Measurements from ENCODE around the gene PIAS1.

PIAS1 gene

DNA sequence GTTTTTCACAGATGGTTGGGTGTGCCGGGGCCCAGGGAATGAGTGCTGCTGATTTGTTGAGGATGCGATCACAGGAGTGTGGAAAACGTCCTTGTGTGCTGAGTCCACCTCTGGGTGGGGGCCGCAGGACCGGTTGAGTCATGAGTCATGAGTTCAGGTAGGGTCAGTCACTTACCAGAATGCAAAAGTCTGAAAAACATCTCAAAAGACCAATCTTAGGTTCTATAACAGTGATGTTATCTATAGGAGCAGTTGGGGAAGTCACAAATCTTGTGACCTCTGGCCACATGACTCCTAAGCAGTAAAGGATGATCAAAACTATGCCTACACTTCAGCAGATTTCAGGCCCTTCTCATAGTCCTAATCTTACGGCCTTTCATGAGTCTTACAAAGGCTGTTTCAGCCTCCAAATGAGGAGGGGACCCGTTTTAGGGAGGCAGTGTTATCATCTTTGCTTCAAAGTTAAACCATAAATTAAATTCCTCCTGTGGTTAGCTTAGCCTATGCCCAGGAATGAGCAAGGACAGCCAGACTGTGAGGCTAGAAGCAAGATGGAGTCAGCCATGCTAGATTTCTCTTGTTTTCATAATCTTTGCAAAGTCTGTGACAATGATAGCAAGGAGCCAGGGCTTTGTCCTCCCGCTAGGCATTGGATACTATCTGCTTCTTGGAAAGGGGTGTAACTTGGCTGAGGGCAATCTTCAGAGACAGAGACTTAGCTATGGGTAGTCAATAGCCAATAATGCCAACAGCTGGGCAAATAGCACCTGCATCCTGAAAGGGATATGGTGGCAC, 30.6 kb upstream of the PIAS1 start:
- TF ChIP-seq TAF1 (IDR thresholded peaks at IDR 0.05; ENCODE audit: low read depth) (no peak), CREB1 (IDR thresholded peaks at IDR 0.05; ENCODE audit: low read depth) (no peak), EP300 (IDR thresholded peaks at IDR 0.05; ENCODE audit: borderline replicate concordance) (no peak), TEAD4 (IDR thresholded peaks at IDR 0.05) (no peak), NFIC (IDR thresholded peaks at IDR 0.05) (no peak), TCF12 (IDR thresholded peaks at IDR 0.05; ENCODE audit: low read depth) (no peak), CEBPB (IDR thresholded peaks at IDR 0.05) (no peak), FOXM1 (IDR thresholded peaks at IDR 0.05; ENCODE audit: borderline replicate concordance, low read depth) (no peak), RAD21 (IDR thresholded peaks at IDR 0.05; ENCODE audit: low read depth) (no peak), EGR1 (IDR thresholded peaks at IDR 0.05) (no peak), YY1 (IDR thresholded peaks at IDR 0.05; ENCODE audit: low read depth) (no peak), ZBTB7A (IDR thresholded peaks at IDR 0.05; ENCODE audit: low read depth) (no peak)
- TF ChIP-seq, protein P1, sequence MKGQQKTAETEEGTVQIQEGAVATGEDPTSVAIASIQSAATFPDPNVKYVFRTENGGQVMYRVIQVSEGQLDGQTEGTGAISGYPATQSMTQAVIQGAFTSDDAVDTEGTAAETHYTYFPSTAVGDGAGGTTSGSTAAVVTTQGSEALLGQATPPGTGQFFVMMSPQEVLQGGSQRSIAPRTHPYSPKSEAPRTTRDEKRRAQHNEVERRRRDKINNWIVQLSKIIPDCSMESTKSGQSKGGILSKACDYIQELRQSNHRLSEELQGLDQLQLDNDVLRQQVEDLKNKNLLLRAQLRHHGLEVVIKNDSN (IDR thresholded peaks at IDR 0.05), result no peak
- TF ChIP-seq, protein P2, sequence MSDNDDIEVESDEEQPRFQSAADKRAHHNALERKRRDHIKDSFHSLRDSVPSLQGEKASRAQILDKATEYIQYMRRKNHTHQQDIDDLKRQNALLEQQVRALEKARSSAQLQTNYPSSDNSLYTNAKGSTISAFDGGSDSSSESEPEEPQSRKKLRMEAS (IDR thresholded peaks at IDR 0.05), result no peak
- TF ChIP-seq, protein P3, sequence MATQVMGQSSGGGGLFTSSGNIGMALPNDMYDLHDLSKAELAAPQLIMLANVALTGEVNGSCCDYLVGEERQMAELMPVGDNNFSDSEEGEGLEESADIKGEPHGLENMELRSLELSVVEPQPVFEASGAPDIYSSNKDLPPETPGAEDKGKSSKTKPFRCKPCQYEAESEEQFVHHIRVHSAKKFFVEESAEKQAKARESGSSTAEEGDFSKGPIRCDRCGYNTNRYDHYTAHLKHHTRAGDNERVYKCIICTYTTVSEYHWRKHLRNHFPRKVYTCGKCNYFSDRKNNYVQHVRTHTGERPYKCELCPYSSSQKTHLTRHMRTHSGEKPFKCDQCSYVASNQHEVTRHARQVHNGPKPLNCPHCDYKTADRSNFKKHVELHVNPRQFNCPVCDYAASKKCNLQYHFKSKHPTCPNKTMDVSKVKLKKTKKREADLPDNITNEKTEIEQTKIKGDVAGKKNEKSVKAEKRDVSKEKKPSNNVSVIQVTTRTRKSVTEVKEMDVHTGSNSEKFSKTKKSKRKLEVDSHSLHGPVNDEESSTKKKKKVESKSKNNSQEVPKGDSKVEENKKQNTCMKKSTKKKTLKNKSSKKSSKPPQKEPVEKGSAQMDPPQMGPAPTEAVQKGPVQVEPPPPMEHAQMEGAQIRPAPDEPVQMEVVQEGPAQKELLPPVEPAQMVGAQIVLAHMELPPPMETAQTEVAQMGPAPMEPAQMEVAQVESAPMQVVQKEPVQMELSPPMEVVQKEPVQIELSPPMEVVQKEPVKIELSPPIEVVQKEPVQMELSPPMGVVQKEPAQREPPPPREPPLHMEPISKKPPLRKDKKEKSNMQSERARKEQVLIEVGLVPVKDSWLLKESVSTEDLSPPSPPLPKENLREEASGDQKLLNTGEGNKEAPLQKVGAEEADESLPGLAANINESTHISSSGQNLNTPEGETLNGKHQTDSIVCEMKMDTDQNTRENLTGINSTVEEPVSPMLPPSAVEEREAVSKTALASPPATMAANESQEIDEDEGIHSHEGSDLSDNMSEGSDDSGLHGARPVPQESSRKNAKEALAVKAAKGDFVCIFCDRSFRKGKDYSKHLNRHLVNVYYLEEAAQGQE (IDR thresholded peaks at IDR 0.05; ENCODE audit: low read depth), result no peak

DNA sequence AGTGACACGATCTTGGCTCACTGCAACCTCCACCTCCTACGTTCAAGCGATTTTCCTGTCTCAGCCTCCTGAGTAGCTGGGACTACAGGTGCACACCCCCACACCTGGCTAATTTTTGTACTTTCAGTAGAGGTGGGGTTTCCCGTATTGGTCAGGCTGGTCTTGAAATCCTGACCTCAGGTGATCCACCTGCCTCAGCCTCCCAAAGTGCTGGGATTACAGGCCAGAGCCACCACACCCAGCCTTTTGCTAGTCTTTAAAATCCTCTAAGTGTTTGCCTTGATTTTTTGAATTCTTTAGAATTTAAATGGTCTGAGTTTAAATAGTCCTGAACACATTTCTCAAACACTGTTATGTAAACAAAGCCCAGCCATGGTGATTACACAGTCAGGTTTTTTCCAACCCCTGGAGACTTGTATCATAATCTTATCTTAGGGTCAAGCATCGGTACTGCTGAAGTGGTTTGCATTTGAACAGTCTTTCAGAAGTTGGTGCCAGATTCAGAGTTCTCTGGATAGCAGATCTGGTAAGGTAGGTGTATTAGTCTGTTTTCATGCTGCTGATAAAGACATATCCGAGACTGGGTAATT, 28.2 kb upstream of the PIAS1 start:
- TF ChIP-seq EP300 (IDR thresholded peaks at IDR 0.05; ENCODE audit: borderline replicate concordance) (no peak), TCF12 (IDR thresholded peaks at IDR 0.05; ENCODE audit: low read depth) (no peak), ZBTB7A (IDR thresholded peaks at IDR 0.05; ENCODE audit: low read depth) (no peak), TAF1 (IDR thresholded peaks at IDR 0.05; ENCODE audit: low read depth) (no peak), RAD21 (IDR thresholded peaks at IDR 0.05; ENCODE audit: low read depth) (no peak), EGR1 (IDR thresholded peaks at IDR 0.05) (no peak), NFIC (IDR thresholded peaks at IDR 0.05) (no peak), CREB1 (IDR thresholded peaks at IDR 0.05; ENCODE audit: low read depth) (no peak), YY1 (IDR thresholded peaks at IDR 0.05; ENCODE audit: low read depth) (no peak), TEAD4 (IDR thresholded peaks at IDR 0.05) (no peak), FOXM1 (IDR thresholded peaks at IDR 0.05; ENCODE audit: borderline replicate concordance, low read depth) (no peak), CEBPB (IDR thresholded peaks at IDR 0.05) (no peak)
- TF ChIP-seq, protein P2 (IDR thresholded peaks at IDR 0.05), result no peak
- TF ChIP-seq, protein P3 (IDR thresholded peaks at IDR 0.05; ENCODE audit: low read depth), result no peak
- TF ChIP-seq, protein P1 (IDR thresholded peaks at IDR 0.05), result no peak

DNA sequence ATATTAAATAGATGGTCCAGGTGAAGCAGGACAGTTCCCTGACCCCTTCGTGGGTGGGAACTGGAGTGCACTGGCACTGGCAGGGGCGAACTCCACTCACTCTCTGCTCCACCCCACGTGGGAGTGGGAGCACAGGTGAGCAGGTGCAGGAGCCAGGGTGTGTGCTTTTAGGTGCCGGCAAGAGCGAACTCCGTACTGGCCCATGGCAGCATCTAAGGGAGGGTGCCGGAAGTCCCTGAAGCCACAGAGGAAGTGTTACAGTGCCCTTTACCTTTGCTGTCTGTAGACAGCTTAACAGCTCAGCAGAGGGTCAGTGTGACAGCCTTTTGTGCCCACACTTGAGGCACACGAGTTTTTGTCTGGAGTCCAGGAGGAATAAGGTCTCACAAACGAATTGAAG, 26.7 kb upstream of the PIAS1 start:
- TF ChIP-seq EGR1 (IDR thresholded peaks at IDR 0.05) (no peak), CREB1 (IDR thresholded peaks at IDR 0.05; ENCODE audit: low read depth) (no peak), ZBTB7A (IDR thresholded peaks at IDR 0.05; ENCODE audit: low read depth) (no peak), NFIC (IDR thresholded peaks at IDR 0.05) (no peak), RAD21 (IDR thresholded peaks at IDR 0.05; ENCODE audit: low read depth) (no peak)
- TF ChIP-seq, protein P3 (IDR thresholded peaks at IDR 0.05; ENCODE audit: low read depth), result no peak
- TF ChIP-seq, protein P1 (IDR thresholded peaks at IDR 0.05), result no peak
